ENCODE data around the gene LIFR. TPM values are rescaled to one million over a fixed set of nuclear protein-coding genes. Genes with fewer than 3 reads are reported as not detected.

LIFR gene
- total RNA-seq, 1 experiment from 2014 or later = 47.9 TPM

DNA sequence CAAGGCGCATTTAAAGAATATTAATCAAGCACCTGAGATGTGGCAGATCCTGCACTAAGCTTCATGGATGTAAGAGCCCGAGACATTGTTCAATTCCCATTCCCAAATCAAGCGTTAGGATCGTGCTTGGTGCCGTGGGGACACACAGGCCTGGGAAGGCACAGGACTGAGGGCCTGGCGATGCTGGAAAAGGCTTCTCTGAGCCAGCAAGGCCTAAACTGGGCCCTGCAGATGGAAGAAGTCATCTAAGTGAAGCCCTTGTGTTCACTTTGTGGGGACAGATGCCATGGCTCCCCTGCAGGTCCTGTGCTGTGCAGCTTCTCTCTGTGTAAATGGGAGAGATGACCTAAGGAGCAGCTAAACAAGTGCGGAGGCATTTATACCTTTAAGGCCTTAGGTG, 83.9 kb downstream of the LIFR start:
- H3K27ac ChIP-seq (ENCODE audit: low read depth, low read length, poor library complexity, severe bottlenecking) = no peak overlapping the region
- intact Hi-C loops (cut with micrococcal nuclease; ENCODE audit: unreplicated experiment) = no loop called here
- H3K4me1 ChIP-seq (ENCODE audit: insufficient read depth, low read length, poor library complexity, severe bottlenecking) = no peaks in the 10 kb centered on the region
- ChIA-PET POLR2A (ENCODE audit: low non-redundant PET) (interaction anchor here (0.6 kb wide), 1 partner anchor 56 kb away, joined by 5 read pairs; no protein-coding TSS in a partner anchor), CTCF (no interaction called here)
- H3K9me3 ChIP-seq (ENCODE audit: low read depth, low read length, poor library complexity, severe bottlenecking) = no peaks in the 10 kb centered on the region
- no peaks in the 10 kb centered on the region for H3K36me3 ChIP-seq (ENCODE audit: insufficient read depth, low read length, poor library complexity, severe bottlenecking)
- no TSS peak for BruUV-seq (replicated peaks)
- H3K27me3 ChIP-seq (replicated peaks; ENCODE audit: insufficient read depth, low read depth, low read length, poor library complexity) = no peaks in the 10 kb centered on the region
- DNase-seq (ENCODE audit: low spot score) = no peak
- no peak overlapping the region for H3K4me3 ChIP-seq (ENCODE audit: low read depth, low read length, poor library complexity, severe bottlenecking)
- TF ChIP-seq EZH2 (IDR thresholded peaks at IDR 0.05; ENCODE audit: borderline replicate concordance, low read depth, low read length, poor library complexity, severe bottlenecking) = no peak
- no peak for TF ChIP-seq CTCF (conservative IDR thresholded peaks at IDR 0.05; ENCODE audit: low read depth, low read length)

- no peak overlapping the region for H3K27ac ChIP-seq (ENCODE audit: low read depth, low read length, poor library complexity, severe bottlenecking)
- ChIA-PET POLR2A (ENCODE audit: low non-redundant PET) (no interaction called here), CTCF (interaction anchor here (0.7 kb wide), 1 partner anchor 30 kb away, joined by 4 read pairs; no protein-coding TSS in a partner anchor)
- no peak overlapping the region for H3K4me3 ChIP-seq (ENCODE audit: low read depth, low read length, poor library complexity, severe bottlenecking)
- TF ChIP-seq CTCF (conservative IDR thresholded peaks at IDR 0.05; ENCODE audit: low read depth, low read length) = no peak
- no peak for TF ChIP-seq EZH2 (IDR thresholded peaks at IDR 0.05; ENCODE audit: borderline replicate concordance, low read depth, low read length, poor library complexity, severe bottlenecking)
- DNase-seq (ENCODE audit: low spot score) = no peak
- no TSS peak for BruUV-seq (replicated peaks)
- no peaks in the 10 kb centered on the region for H3K9me3 ChIP-seq (ENCODE audit: low read depth, low read length, poor library complexity, severe bottlenecking)
- H3K36me3 ChIP-seq (ENCODE audit: insufficient read depth, low read length, poor library complexity, severe bottlenecking) = no peaks in the 10 kb centered on the region
- intact Hi-C loops (cut with micrococcal nuclease; ENCODE audit: unreplicated experiment) = no loop called here
- H3K4me1 ChIP-seq (ENCODE audit: insufficient read depth, low read length, poor library complexity, severe bottlenecking) = no peaks in the 10 kb centered on the region
- no peaks in the 10 kb centered on the region for H3K27me3 ChIP-seq (replicated peaks; ENCODE audit: insufficient read depth, low read depth, low read length, poor library complexity)
Measured at GRCh38 chr5:38471709-38472108, 84.7 kb downstream of the LIFR start.

DNA sequence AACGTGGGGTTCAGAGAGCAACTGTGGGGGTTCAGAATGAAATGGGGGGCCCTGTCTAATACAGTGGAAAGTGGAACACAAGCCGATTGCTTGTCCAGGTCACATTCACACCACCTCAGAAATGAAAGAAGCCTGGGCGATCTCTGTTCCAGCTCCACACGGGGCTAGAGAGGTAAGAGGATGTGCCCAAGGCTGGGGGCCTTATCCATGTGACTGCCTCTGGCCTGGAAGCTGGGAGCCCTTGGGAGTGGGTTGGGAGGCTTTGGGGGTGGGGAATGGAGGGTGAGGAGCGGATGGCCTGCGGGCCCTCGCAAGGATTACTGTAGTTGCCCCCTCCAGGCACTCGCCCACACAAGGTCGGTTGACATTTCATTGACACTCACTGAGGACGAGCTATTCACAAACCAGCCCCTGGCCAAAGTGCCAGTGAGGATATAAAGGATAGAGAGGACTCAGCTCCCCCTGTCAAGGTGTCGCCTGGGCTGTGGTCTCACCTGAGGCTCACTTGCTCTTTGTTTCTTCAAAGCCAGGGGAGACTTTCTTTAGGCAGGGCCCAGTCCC, 86.7 kb downstream of the LIFR start:
- POLR2A ChIA-PET (ENCODE audit: low non-redundant PET) = no interaction called here
- CTCF ChIA-PET = no interaction called here
- Histone ChIP-seq H3K27ac (ENCODE audit: low read depth, low read length, poor library complexity, severe bottlenecking) (no peak overlapping the region), H3K4me3 (ENCODE audit: low read depth, low read length, poor library complexity, severe bottlenecking) (no peak overlapping the region), H3K27me3 (replicated peaks; ENCODE audit: insufficient read depth, low read depth, low read length, poor library complexity) (no peaks in the 10 kb centered on the region), H3K36me3 (ENCODE audit: insufficient read depth, low read length, poor library complexity, severe bottlenecking) (peaks cover 4% of the 10 kb centered on the region), H3K9me3 (ENCODE audit: low read depth, low read length, poor library complexity, severe bottlenecking) (no peaks in the 10 kb centered on the region), H3K4me1 (ENCODE audit: insufficient read depth, low read length, poor library complexity, severe bottlenecking) (no peaks in the 10 kb centered on the region)
- TF ChIP-seq CTCF (conservative IDR thresholded peaks at IDR 0.05; ENCODE audit: low read depth, low read length) (no peak), EZH2 (IDR thresholded peaks at IDR 0.05; ENCODE audit: borderline replicate concordance, low read depth, low read length, poor library complexity, severe bottlenecking) (no peak)
- intact Hi-C loops (cut with micrococcal nuclease; ENCODE audit: unreplicated experiment) = no loop called here
- no peak for DNase-seq (ENCODE audit: low spot score)
- no TSS peak for BruUV-seq (replicated peaks)

All from A673 (cell line).